OCI-LY1 (cell line): ENCODE results near the gene NRSN2.

Experiments used
- CTCF ChIP-seq: fragments of 200-600 bp; sonication (generic), shearing (Covaris generic); IDR thresholded peaks from 2 replicates; pipeline ENCODE4 v1.5.1; 2017; ENCODE audit warnings: mild to moderate bottlenecking, antibody characterized with exemption, low read length, moderate library complexity, mixed read lengths
- EZH2 ChIP-seq: fragments of 200-600 bp; sonication (generic), shearing (Covaris generic); IDR thresholded peaks from 2 replicates; pipeline ENCODE4 v1.8.0; 2017; ENCODE audit warnings: borderline replicate concordance, mixed run types, mild to moderate bottlenecking, antibody characterized with exemption, low read length, moderate library complexity, mixed read lengths

GRCh38 chr20:311609-312008 is 35.3 kb upstream of the NRSN2 start:
- TF ChIP-seq CTCF: no peak
- TF ChIP-seq EZH2: no peak
